Skin epidermis (tissue), 12 donors: ENCODE measurements around the gene TACC2.
A peak's percentile ranks its signal among the peaks of the same experiment; 100 is the strongest.

Experiments
- H3K27ac ChIP-seq, 21 experiments: fragments of 200-600 bp; sonication (generic) in 11 of 21; one replicate each; pipeline ENCODE4 v1.5.0; 2020; ENCODE audit warnings: mild to moderate bottlenecking in 3 of 21, inconsistent platforms in 2 of 21, moderate library complexity in 2 of 21
- H3K4me3 ChIP-seq, 7 experiments: fragments of 200-600 bp; sonication (generic) in 2 of 7; one replicate each; pipeline ENCODE4 v1.5.0; 2020; ENCODE audit warnings: inconsistent platforms in 2 of 7, mild to moderate bottlenecking in 2 of 7, moderate library complexity in 1 of 7

TACC2 gene

DNA sequence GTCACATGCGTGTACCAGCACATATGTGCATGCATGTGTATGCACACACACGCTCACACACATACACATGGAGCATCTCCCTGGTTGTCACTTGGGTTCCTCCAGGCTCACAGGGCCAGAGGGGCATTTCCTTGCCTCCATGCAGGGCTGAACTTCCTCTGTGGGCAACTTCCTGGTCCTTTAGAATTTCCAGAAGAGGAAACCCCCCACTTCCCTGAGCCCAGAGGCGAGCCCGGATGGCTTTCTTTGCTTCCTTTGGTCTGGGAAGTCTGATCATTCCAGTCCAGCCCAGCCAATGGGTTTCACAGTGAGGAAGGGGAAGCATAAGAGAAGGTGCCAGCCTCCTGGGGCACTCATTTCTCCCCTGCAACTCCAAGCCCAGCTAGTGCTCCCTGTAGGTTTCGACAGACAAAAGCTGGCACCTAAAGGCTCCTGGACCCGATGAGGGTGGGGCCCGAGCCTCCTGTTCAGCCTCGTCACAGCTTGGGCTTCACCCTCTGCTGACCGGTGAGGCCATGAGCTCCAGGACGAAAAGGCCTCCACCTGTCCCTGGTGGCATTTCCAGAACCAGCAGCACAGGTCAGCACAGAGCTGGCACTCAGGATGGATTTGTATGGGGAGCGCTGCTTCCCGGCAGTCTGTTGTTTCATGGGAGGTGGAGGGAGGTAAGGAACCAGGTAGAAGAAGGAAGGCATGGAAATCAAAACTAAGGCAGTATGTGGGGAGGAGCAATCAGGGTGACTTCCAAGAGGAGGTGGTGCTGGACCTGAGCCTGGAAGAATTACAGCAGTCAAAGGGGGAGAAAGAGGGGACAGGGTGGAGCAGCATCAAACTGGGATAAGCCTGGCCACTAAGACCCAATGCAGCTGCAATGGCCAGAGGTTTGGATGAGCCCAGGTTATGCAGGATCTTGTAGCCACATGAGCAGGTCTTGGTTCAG lies 305.8 kb downstream of the TACC2 start:
- H3K27ac ChIP-seq = peak overlapping the region in 13 of 21 experiments; percentile 10 to 83 (median 62)

DNA sequence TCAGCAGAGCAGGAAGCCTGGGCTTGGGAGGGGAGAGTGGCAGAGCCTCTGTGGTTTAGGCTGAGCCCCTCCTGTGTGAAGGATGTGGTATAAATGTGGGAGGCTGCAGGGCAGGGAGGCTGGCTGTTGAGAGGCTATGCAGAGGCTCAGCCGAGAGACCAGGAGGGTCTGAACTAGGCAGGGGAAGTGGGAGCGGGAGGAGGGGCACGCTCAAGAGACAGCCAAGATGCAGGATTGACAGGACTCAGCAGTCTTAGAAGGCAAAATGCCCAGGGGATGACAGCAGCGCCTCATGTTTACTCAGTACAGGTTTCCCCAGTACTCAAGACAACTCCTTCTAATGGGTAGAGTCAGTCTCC lies 306.5 kb downstream of the TACC2 start:
- Histone ChIP-seq H3K27ac (peak overlapping the region in 5 of 21 experiments; percentile 62 to 83 (median 71)), H3K4me3 (no peak overlapping the region)

More for the DNA sequence above, 305.8 kb downstream of the TACC2 start:
- no peak overlapping the region for H3K4me3 ChIP-seq

DNA sequence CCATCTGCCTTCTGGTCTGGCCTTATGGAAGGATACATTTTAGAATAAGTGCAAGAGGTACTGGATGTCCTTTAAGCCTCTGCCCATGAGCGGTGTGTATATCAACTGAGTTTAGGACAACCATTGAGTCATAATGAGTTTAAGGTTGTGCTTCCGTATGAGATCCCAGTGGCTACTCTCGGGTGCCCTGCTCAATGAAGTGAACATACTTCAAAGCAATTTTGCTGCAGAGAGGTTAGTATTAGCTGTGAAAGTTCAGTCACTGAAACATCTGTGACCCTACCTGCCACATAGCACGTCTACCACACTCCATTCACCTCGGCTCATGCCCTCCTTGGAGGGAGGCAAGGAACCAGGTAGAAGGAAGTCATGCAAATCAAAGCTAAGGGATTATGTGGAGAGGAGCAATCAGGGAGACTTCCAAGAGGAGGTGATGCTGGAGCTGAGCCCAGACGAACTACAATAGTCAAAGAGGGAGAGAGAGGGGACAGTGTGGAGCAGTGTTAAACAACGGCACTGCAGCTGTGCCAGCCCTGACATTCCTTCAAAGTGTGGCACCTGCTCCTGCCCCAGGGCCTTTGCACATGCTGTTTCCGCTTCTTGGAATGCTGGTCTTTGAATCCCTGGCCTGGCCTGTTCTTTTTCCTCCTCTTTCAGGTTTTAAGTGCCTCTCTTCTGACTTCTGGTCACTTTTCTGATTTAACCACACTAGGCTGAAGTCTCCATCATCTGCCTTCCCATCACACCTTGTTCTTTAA lies 307.6 kb downstream of the TACC2 start:
- H3K27ac ChIP-seq = no peak overlapping the region
- H3K4me3 ChIP-seq = no peak overlapping the region

DNA sequence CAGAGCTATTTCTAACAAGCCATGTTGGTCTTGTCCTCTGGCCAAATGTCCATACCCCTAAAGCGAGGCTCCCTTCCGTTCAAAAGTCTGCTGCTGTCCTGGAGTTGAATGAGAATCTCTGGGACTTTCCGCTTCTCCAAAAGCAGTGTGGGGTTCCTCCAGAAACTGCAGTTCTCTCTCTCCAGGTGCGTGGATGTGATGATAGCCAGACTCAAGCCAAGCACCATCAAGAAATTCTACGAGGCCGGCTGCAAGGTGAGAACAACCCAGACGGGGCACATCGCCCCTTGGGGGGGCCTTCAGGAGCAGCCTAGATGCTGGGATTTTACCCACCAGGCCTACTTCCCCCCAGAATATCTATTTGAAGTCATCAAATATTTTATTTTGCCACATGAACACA lies 308.6 kb downstream of the TACC2 start:
- no peak overlapping the region for H3K27ac ChIP-seq
- H3K4me3 ChIP-seq = no peak overlapping the region

DNA sequence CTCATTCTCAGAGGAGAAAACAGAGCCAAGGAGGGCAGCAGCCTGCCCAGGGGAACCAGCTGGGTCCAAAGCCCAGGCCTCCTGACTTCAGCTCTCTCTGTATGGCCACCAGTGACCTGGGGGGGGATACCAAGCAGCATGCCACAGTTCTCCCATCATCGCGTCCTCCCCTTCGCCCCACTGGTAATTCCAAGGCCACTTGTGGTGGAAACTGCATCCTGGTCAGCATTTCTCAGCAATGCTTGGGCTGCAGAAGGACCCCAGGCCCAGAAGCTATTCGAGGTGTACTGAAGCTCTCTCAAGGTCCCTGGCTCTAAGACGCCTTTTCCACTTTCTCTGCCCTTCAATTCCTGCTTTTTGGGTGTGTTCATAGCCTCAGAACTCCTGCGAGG lies 309.2 kb downstream of the TACC2 start:
- Histone ChIP-seq H3K27ac (no peak overlapping the region), H3K4me3 (no peak overlapping the region)

DNA sequence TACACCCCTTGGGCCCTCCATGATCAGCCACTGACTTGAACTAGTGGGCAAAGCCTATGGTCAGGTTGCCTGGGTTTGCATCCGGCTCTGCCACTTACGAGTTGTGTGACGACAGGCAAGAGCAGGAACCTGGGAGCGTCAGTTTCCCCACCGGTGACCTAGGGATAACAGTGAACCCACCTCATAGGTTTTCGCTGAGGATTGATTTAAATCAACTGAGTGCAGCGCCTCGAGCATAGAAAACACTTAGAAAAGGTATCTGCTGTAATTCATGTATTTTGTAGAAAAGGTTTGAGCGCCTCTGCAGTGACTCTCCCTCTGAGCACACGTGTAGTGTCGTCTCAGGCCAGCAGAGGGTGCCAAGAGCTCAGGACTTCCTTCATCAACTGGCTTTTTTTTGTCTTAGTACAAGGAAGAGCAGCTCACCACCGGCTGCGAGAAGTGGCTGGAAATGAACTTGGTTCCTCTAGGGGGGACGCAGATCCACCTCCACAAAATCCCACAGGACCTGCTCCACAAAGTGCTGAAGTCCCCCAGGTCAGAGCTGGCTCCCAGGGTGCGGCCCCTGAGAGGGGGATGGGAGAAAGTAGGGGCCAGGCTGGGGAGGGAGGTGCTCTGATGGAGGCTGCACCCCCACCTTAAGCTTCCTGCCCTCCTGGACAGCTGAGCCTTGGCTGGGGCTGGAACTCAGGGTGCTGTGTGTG lies 309.8 kb downstream of the TACC2 start:
- H3K27ac ChIP-seq = peak overlapping the region in 2 of 21 experiments; percentile 7 to 64
- H3K4me3 ChIP-seq = peak overlapping the region in 1 of 7 experiments; percentile 9

DNA sequence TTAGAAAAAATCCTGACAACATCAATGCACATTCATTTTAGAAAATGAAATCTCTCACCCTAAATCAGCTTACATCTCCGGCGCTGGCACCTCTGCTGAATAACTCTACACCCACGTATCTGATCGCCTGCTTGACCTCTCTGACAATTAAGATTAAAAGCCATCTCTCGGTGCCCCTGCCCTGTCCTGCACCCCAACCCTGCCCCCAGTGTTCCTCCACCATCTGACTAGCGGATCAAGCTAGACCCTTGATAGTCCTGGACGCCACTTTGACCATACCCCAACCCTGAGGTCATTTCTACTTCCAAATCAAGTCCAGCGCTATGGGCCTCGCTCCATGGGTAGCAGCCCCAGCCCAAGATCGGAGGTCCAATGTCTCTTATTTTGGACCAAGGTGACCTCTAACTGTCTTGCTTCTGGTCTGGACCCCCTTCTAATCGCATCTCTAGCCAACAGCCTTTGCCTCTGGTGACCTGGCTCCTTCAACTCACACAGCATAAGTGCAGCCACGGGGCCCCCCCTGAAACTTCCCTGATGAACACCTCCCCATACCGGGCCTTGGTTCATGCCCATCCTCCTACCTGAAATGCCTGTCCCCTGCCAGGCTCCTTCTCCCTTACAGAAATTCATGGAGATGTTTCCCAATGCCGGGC lies 310.6 kb downstream of the TACC2 start:
- Histone ChIP-seq H3K4me3 (no peak overlapping the region), H3K27ac (peak overlapping the region in 1 of 21 experiments; percentile 7)

DNA sequence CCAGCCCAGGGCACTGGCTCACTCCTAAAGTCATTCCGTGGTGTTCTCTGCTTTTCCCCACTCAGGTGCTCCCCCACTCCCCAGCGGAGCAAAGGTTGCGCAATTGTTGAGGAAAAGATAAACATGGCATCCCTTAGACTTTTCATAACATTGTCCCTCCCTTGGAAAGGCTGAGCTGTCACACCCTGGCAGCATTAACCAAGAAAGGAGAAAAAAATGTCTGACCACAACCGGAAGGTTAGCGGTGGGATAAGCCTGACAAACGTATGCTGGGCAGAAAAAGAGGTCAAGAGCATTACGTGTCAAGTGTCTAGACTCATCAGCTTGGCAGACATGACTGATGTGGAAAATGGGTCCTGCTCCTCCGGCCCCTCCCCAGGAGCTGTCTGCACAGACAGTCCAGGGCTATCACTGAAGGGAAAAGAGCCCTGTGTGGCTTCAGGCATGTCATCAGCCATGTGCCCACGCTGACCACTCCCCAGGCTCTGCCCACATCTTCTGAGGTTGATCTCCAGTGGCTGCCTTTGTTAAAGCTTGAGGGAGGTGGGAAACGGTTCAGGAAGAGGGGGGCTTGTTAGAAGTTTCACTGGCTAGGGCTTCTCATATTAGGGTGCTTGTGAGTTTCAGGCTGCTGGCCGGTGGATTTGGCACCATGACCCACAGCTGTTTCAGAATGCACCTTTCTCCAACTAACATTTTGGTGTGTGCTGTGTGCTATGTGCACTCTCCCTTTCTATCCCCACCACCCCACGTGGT lies 312.3 kb downstream of the TACC2 start:
- H3K4me3 ChIP-seq = no peak overlapping the region

DNA sequence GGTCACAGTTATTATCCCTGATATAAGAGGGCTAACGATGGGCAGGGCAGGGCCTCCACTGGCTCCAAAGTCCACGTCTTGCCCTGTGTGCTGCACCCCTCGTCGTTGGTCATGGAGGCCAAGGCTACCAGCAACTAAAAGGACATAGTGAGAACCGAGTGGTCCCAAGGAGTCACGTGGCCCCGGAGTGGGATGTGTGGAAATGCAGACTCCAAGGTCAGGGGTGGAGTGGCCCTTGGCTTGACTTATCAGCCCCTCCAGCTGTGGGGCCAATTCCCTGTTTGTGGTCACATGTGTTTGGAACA lies 312.8 kb downstream of the TACC2 start:
- H3K4me3 ChIP-seq = no peak overlapping the region
- peak overlapping the region in 2 of 21 experiments; percentile 20 to 60 for H3K27ac ChIP-seq

More for the DNA sequence above, 312.3 kb downstream of the TACC2 start:
- H3K27ac ChIP-seq = peak overlapping the region in 2 of 21 experiments; percentile 26 to 60

DNA sequence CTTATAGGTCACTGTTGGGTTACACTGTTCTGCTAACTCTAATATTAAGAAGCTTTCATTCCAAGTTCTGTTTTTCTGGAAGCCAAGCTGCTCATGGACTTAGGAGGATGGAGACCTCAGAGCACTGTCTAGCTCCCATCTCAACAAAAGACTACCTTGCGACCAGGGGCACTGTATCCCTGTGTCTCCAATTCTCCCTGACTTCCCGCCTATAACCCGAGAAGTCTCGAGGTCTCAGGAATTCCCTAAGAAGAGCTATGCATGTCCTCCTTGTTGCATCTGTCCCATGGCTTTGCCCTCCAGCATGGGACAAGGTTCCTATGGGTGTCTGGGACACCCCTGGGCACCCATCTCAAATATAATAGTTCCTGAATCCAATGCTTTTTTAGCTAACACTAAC lies 313.4 kb downstream of the TACC2 start:
- no peak overlapping the region for H3K4me3 ChIP-seq
- no peak overlapping the region for H3K27ac ChIP-seq

DNA sequence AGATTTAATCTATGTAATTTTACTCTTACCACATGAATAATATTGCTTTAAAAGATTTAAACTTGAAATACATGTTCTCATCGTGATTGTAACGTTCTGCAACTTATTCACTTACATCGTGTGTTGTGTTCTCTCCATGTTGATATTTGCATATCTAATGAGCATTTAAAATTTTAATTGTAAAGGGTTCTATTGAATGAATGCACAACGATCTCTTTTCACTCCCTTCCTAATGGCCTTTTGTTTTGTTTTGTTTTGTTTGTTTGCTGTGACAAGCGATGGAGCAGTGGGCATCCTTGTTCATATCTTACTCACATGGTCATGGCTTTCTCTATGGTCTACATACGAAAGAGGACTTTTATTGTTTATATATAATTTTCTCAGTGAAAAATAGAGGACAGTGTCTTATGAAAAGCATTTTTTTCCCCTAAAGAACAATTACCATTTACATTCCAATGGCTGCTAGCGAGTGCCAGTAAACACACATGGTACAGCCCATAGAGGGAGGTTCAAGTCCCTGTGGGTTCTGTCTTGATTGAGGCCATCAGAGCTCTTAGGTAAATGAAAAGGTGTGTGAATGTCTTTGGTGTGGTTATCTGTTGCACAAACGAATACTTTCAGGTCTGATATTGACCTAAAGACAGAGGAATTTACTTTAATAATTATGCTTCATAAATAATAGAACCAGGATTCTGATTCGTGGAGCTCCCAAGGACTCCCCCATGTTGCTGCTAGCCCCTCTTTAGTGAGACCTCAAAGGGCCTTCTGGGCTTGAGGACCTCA lies 314.5 kb downstream of the TACC2 start:
- H3K27ac ChIP-seq = no peak overlapping the region
- no peak overlapping the region for H3K4me3 ChIP-seq
